ENCODE data around the gene SLAMF8.

SLAMF8 gene

GRCh38 chr1:159849626-159850366 is 23.1 kb downstream of the SLAMF8 start:
- DNase-seq (ENCODE audit: low read depth): no peak

DNA sequence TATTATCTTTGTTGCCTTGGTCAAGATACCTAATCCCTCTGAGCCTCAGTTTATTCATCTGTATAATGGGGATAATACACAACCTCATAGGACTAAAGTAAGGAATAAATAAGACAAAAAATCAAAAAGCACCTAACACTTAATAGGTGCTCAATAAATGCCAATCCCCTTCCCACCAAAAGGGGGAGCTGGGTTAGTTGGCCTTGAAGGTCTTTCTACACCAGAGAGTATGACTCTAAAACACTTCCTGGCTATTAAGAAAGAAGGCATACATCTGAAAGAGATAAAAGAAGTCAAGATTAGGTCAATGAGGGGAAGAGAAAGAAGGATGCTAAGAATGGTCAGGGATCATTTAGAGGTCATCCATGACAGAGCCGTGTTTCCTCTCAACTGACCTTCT is 24.7 kb downstream of the SLAMF8 start:
- DNase-seq (ENCODE audit: low read depth): peak; percentile 28
- no peak overlapping the region for H3K4me3 ChIP-seq (ENCODE audit: low read depth, low read length)
- TF ChIP-seq, protein P1, sequence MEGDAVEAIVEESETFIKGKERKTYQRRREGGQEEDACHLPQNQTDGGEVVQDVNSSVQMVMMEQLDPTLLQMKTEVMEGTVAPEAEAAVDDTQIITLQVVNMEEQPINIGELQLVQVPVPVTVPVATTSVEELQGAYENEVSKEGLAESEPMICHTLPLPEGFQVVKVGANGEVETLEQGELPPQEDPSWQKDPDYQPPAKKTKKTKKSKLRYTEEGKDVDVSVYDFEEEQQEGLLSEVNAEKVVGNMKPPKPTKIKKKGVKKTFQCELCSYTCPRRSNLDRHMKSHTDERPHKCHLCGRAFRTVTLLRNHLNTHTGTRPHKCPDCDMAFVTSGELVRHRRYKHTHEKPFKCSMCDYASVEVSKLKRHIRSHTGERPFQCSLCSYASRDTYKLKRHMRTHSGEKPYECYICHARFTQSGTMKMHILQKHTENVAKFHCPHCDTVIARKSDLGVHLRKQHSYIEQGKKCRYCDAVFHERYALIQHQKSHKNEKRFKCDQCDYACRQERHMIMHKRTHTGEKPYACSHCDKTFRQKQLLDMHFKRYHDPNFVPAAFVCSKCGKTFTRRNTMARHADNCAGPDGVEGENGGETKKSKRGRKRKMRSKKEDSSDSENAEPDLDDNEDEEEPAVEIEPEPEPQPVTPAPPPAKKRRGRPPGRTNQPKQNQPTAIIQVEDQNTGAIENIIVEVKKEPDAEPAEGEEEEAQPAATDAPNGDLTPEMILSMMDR (IDR thresholded peaks at IDR 0.05; ENCODE audit: low read depth, low read length): peak; percentile 20
- no peak for TF ChIP-seq POLR2A (IDR thresholded peaks at IDR 0.05; ENCODE audit: extremely low read depth, insufficient read length)

More at GRCh38 chr1:159849626-159850366, 23.1 kb downstream of the SLAMF8 start:
- TF ChIP-seq POLR2A (IDR thresholded peaks at IDR 0.05; ENCODE audit: extremely low read depth, insufficient read length) (no peak), MYC (IDR thresholded peaks at IDR 0.05; ENCODE audit: low read depth, low read length) (no peak)
- TF ChIP-seq, protein P1 (IDR thresholded peaks at IDR 0.05; ENCODE audit: low read depth, low read length): no peak
- TF ChIP-seq, protein P2, sequence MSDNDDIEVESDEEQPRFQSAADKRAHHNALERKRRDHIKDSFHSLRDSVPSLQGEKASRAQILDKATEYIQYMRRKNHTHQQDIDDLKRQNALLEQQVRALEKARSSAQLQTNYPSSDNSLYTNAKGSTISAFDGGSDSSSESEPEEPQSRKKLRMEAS (IDR thresholded peaks at IDR 0.05; ENCODE audit: low read depth, low read length): no peak
- no peak overlapping the region for H3K4me3 ChIP-seq (ENCODE audit: low read depth, low read length)

GRCh38 chr1:159853417-159854115 is 26.9 kb downstream of the SLAMF8 start:
- no peak overlapping the region for H3K4me3 ChIP-seq (ENCODE audit: low read depth, low read length)
- TF ChIP-seq, protein P2 (IDR thresholded peaks at IDR 0.05; ENCODE audit: low read depth, low read length): no peak
- TF ChIP-seq, protein P1 (IDR thresholded peaks at IDR 0.05; ENCODE audit: low read depth, low read length): no peak
- no peak for TF ChIP-seq MYC (IDR thresholded peaks at IDR 0.05; ENCODE audit: low read depth, low read length)
- no peak for DNase-seq (ENCODE audit: low read depth)

- DNase-seq (ENCODE audit: low read depth): peak; percentile 29
- peak overlapping the region; percentile 44 for H3K4me3 ChIP-seq (ENCODE audit: low read depth, low read length)
- TF ChIP-seq MYC (IDR thresholded peaks at IDR 0.05; ENCODE audit: low read depth, low read length) (no peak), POLR2A (IDR thresholded peaks at IDR 0.05; ENCODE audit: extremely low read depth, insufficient read length) (no peak)
- TF ChIP-seq, protein P1 (IDR thresholded peaks at IDR 0.05; ENCODE audit: low read depth, low read length): no peak
- TF ChIP-seq, protein P2 (IDR thresholded peaks at IDR 0.05; ENCODE audit: low read depth, low read length): no peak
Measured at GRCh38 chr1:159854116-159854692, 27.5 kb downstream of the SLAMF8 start.

DNA sequence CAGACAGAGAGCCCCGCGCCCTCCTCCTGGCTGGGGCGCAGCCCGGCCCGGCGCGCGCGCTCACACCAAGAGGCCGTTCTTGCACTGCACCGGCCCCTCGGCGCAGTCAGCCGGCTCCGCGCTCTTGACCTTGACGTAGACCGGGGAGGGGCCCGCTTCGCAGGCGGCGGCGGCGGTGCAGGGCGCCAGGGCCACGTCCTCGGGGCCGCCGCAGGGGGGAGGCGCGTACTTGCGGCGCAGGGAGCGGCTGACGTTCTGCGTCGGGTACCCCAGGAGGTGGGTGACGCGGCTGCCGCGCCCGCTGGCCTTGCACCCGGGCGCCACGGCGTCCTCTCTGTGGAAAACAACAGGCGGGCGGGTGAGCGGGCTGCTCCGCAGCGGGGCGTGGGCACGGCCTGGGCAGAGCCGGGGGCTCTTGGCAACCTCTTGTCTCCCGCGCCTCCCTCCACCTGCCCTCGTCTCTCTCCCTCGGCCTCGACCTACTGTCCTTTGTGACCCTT is 28.1 kb downstream of the SLAMF8 start:
- TF ChIP-seq POLR2A (IDR thresholded peaks at IDR 0.05; ENCODE audit: extremely low read depth, insufficient read length) (no peak), MYC (IDR thresholded peaks at IDR 0.05; ENCODE audit: low read depth, low read length) (no peak)
- TF ChIP-seq, protein P2 (IDR thresholded peaks at IDR 0.05; ENCODE audit: low read depth, low read length): no peak
- TF ChIP-seq, protein P1 (IDR thresholded peaks at IDR 0.05; ENCODE audit: low read depth, low read length): no peak
- peak; percentile 89 for DNase-seq (ENCODE audit: low read depth)
- H3K4me3 ChIP-seq (ENCODE audit: low read depth, low read length): peak overlapping the region; percentile 44

Data from NB4 (cell line).